ENCODE measurements around the gene NFYB. TPM values are rescaled to one million over a fixed set of nuclear protein-coding genes. Genes with fewer than 3 reads are reported as not detected.

The NFYB gene
- total and polyA plus RNA-seq, 2 donors (not counting 1 experiment from before 2014, with no cell fraction given): 11.7 to 27.2 TPM

- no peak overlapping the region for H3K9ac ChIP-seq (ENCODE audit: low read length)
- Mint-ChIP-seq H3K4me1 (no peaks in the 10 kb centered on the region), H3K27ac (no peak overlapping the region), H3K4me3 (no peak overlapping the region), H3K9me3 (ENCODE audit: insufficient read depth) (peaks cover 8% of the 10 kb centered on the region), H3K27me3 (peaks cover 37% of the 10 kb centered on the region)
- no peaks in the 10 kb centered on the region for H3K4me1 ChIP-seq (ENCODE audit: control insufficient read depth in 2 of 2, insufficient read depth in 2 of 2, low read length in 2 of 2)
- TF ChIP-seq EZH2 (IDR thresholded peaks at IDR 0.05; ENCODE audit: borderline replicate concordance, insufficient read depth, low read depth, low read length, poor library complexity, severe bottlenecking) (no peak), CTCF (IDR thresholded peaks at IDR 0.05) (no peak)
- no peak overlapping the region for H3K4me2 ChIP-seq (replicated peaks; ENCODE audit: low read depth, low read length, poor library complexity, severe bottlenecking)
- H3K9me3 ChIP-seq (ENCODE audit: control extremely low read depth in 1 of 3, control insufficient read depth in 2 of 3, insufficient read depth in 1 of 3, low read length in 2 of 3): peaks cover 0 to 11% (median 10%) of the 10 kb centered on the region in 3 donors
- H3K27ac ChIP-seq (ENCODE audit: low read length in 2 of 2): no peak overlapping the region
- no peak overlapping the region for H3K4me3 ChIP-seq (ENCODE audit: control extremely low read depth in 1 of 5, extremely low read depth in 1 of 5, insufficient read depth in 1 of 5, low read depth in 2 of 5, low read length in 4 of 5)
- CTCF ChIA-PET: no interaction called here
- intact Hi-C loops (cut with micrococcal nuclease): no loop called here
- DNase-seq (no peak), ATAC-seq (ENCODE audit: low read depth) (no peak)
- POLR2A ChIA-PET: no interaction called here
- H3K27me3 ChIP-seq (replicated peaks in 1 of 4; ENCODE audit: control extremely low read depth in 1 of 4, control insufficient read depth in 3 of 4, insufficient read depth in 4 of 4, low read length in 3 of 4): peaks cover 0 to 4% (median 2%) of the 10 kb centered on the region in 4 experiments
- WGBS (ENCODE audit: insufficient coverage): 94% methylated on average over 2 of the region's 5 CpGs
- no peaks in the 10 kb centered on the region for H4K20me1 ChIP-seq (ENCODE audit: control insufficient read depth, insufficient read depth, low read length, poor library complexity, severe bottlenecking)
- no peak overlapping the region for H2AFZ ChIP-seq (ENCODE audit: insufficient read depth, low read depth, low read length, poor library complexity, severe bottlenecking)
- no peaks in the 10 kb centered on the region for H3K36me3 ChIP-seq (replicated peaks in 1 of 2; ENCODE audit: control extremely low read depth in 1 of 2, control insufficient read depth in 1 of 2, extremely low read depth in 1 of 2, insufficient read depth in 2 of 2, low read length in 1 of 2)
- no peaks in the 10 kb centered on the region for H3K79me2 ChIP-seq (ENCODE audit: control insufficient read depth, insufficient read depth, low read length)
Measured at GRCh38 chr12:104182621-104183378, 44.8 kb upstream of the NFYB start.

- no peak overlapping the region for H3K4me3 Mint-ChIP-seq
- no peak overlapping the region for H3K27ac Mint-ChIP-seq
- no peaks in the 10 kb centered on the region for H3K4me1 Mint-ChIP-seq
- intact Hi-C loops (cut with micrococcal nuclease): no loop called here
- TF ChIP-seq CTCF (IDR thresholded peaks at IDR 0.05) (no peak), EZH2 (IDR thresholded peaks at IDR 0.05; ENCODE audit: borderline replicate concordance, insufficient read depth, low read depth, low read length, poor library complexity, severe bottlenecking) (no peak)
- Histone ChIP-seq H3K27me3 (replicated peaks in 1 of 4; ENCODE audit: control extremely low read depth in 1 of 4, control insufficient read depth in 3 of 4, insufficient read depth in 4 of 4, low read length in 3 of 4) (peaks cover 0 to 4% (median 2%) of the 10 kb centered on the region in 4 experiments), H3K9ac (ENCODE audit: low read length) (no peak overlapping the region), H3K4me2 (replicated peaks; ENCODE audit: low read depth, low read length, poor library complexity, severe bottlenecking) (no peak overlapping the region), H3K4me3 (ENCODE audit: control extremely low read depth in 1 of 5, extremely low read depth in 1 of 5, insufficient read depth in 1 of 5, low read depth in 2 of 5, low read length in 4 of 5) (no peak overlapping the region), H3K27ac (ENCODE audit: low read length in 2 of 2) (no peak overlapping the region), H3K9me3 (ENCODE audit: control extremely low read depth in 1 of 3, control insufficient read depth in 2 of 3, insufficient read depth in 1 of 3, low read length in 2 of 3) (peaks cover 0 to 11% (median 10%) of the 10 kb centered on the region in 3 donors), H3K79me2 (ENCODE audit: control insufficient read depth, insufficient read depth, low read length) (no peaks in the 10 kb centered on the region), H4K20me1 (ENCODE audit: control insufficient read depth, insufficient read depth, low read length, poor library complexity, severe bottlenecking) (no peaks in the 10 kb centered on the region), H3K36me3 (replicated peaks in 1 of 2; ENCODE audit: control extremely low read depth in 1 of 2, control insufficient read depth in 1 of 2, extremely low read depth in 1 of 2, insufficient read depth in 2 of 2, low read length in 1 of 2) (no peaks in the 10 kb centered on the region), H2AFZ (ENCODE audit: insufficient read depth, low read depth, low read length, poor library complexity, severe bottlenecking) (no peak overlapping the region), H3K4me1 (ENCODE audit: control insufficient read depth in 2 of 2, insufficient read depth in 2 of 2, low read length in 2 of 2) (no peaks in the 10 kb centered on the region)
- no peak for ATAC-seq (ENCODE audit: low read depth)
- CTCF ChIA-PET: no interaction called here
- H3K9me3 Mint-ChIP-seq (ENCODE audit: insufficient read depth): peaks cover 8% of the 10 kb centered on the region
- H3K27me3 Mint-ChIP-seq: peaks cover 42% of the 10 kb centered on the region
- no peak for DNase-seq
- 92% methylated on average over 2 of the region's 4 CpGs for WGBS (ENCODE audit: insufficient coverage)
- POLR2A ChIA-PET: no interaction called here
Measured at GRCh38 chr12:104182144-104182543, 44.1 kb upstream of the NFYB start.

Measured in B cell (primary cell).